Right cardiac atrium (tissue), 5 donors: Measurements from ENCODE around the gene PLEKHH1. TPM values are rescaled to one million over a fixed set of nuclear protein-coding genes. Genes with fewer than 3 reads are reported as not detected.

Source experiments
- ATAC-seq, 2 donors: fragments of 200-7000 bp; cut with Tn5 transposase; one replicate each; pipeline versions ENCODE4 v1.8.0 to v1.9.1; 2020; ENCODE audit warnings: moderate library complexity in 2 of 2, mild to moderate bottlenecking in 1 of 2
- DNase-seq, 3 donors: peaks; one replicate each; pipeline ENCODE4 v3.0.0-alpha.2; 2020
- H3K27ac ChIP-seq: one replicate; pipeline ENCODE4 v1.5.1; 2013; ENCODE audit warnings: mild to moderate bottlenecking, low read length, control low read depth, moderate library complexity
- H3K27me3 ChIP-seq: one replicate; pipeline ENCODE4 v1.6.1; 2013; ENCODE audit not compliant: control insufficient read depth, insufficient read depth
- H3K4me1 ChIP-seq: one replicate; pipeline ENCODE4 v1.6.1; 2013; ENCODE audit warnings: low read length; ENCODE audit not compliant: control insufficient read depth, insufficient read depth
- H3K4me3 ChIP-seq: one replicate; pipeline ENCODE4 v1.5.1; 2013; ENCODE audit warnings: low read length, control low read depth
- H3K9me3 ChIP-seq: one replicate; pipeline ENCODE4 v1.6.1; 2013; ENCODE audit warnings: low read length; ENCODE audit not compliant: control insufficient read depth
- WGBS: extraction: QIAGEN DNeasy Blood & Tissue Kit; methylation state at CpG from one replicate; pipeline ENCODE4 v1.1.7; 2013; 5-methylcytosine and 5-hydroxymethylcytosine counted together
- intact Hi-C, 4 donors: fragments of 100-400 bp; cut with DNase I; formaldehyde crosslinking; loops; one replicate each; pipeline versions ENCODE4 v1.11.0 to v1.14.0; 2022 to 2023
- polyA plus RNA-seq: library from polyadenylated mRNA; stranded (reverse); fragments of 200-250 nt; gene quantifications from one replicate; pipeline ENCODE4 v1.2.3, GENCODE V29; 2013
- total RNA-seq, 4 donors: library from RNA; stranded (reverse); fragmentation: NEBNext Ultra II Directional; extraction: Animal tissue kit (Norgen Biotek cat#: 25700); gene quantifications; one replicate each; pipeline ENCODE4 v1.2.1, GENCODE V29; 2021
- donor health status: healthy with polysubstance abuse.
- donor health status: DM: no; HTN: yes; CAD: no.
- donor health status: DM: no; HTN: no; CAD: no.
- donor health status: DM: no; HTN: yes; CAD: no; lungs with severe emphysema.
- donor health status: DM: yes; HTN: yes; CAD: no.

The PLEKHH1 gene
- total and polyA plus RNA-seq, 5 donors = 2.5 to 6.5 (median 4.0) TPM

DNA sequence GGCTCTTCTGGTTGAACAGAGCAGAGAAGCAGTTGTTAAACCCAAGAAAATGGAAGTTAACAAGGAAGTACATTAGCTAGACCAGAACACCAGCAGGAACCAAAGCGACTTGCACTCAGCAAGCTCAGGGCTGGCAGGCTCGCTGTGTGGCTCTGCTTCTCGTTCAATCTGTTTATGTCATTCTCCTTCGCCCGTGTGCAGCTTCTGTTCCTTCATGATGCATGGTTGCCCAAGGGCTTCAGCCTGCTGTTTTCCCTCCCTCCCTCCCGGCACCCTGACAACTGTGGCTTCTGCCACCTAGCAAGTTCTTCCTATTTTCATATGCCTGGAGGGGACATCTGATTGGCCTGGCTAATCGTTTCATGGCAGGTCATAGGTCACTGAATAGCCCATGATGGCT is 41.7 kb downstream of the PLEKHH1 start:
- DNase-seq (no peak), ATAC-seq (no peak)
- Histone ChIP-seq H3K4me1 (no peaks in the 10 kb centered on the region), H3K27ac (no peak overlapping the region), H3K4me3 (no peak overlapping the region), H3K9me3 (no peaks in the 10 kb centered on the region), H3K27me3 (no peaks in the 10 kb centered on the region)
- intact Hi-C loops = loop anchor here in 2 of 4 donors (5.0 to 10.0 kb wide), 2 partner anchors 50 to 143 kb away; no protein-coding TSS in a partner anchor
- WGBS = 86% methylated on average over 7 of the region's 7 CpGs

GRCh38 chr14:67575684-67576083 is 42.6 kb downstream of the PLEKHH1 start:
- intact Hi-C loops = loop anchor here in 1 of 4 donors (10.0 kb wide), 1 partner anchor 51 kb away; no protein-coding TSS in a partner anchor

GRCh38 chr14:67576216-67576955 is 43.3 kb downstream of the PLEKHH1 start:
- Histone ChIP-seq H3K4me3 (no peak overlapping the region), H3K9me3 (no peaks in the 10 kb centered on the region), H3K27me3 (no peaks in the 10 kb centered on the region), H3K27ac (no peak overlapping the region), H3K4me1 (no peaks in the 10 kb centered on the region)
- intact Hi-C loops = loop anchor here in 1 of 4 donors (10.0 kb wide), 1 partner anchor 52 kb away; no protein-coding TSS in a partner anchor
- 89% methylated on average over 7 of the region's 7 CpGs for WGBS
- DNase-seq (no peak), ATAC-seq (no peak)

More at GRCh38 chr14:67575684-67576083, 42.6 kb downstream of the PLEKHH1 start:
- Histone ChIP-seq H3K4me3 (no peak overlapping the region), H3K9me3 (no peaks in the 10 kb centered on the region), H3K4me1 (no peaks in the 10 kb centered on the region), H3K27me3 (no peaks in the 10 kb centered on the region), H3K27ac (no peak overlapping the region)
- DNase-seq = no peak
- ATAC-seq = no peak
- 72% methylated on average over 9 of the region's 9 CpGs for WGBS

DNA sequence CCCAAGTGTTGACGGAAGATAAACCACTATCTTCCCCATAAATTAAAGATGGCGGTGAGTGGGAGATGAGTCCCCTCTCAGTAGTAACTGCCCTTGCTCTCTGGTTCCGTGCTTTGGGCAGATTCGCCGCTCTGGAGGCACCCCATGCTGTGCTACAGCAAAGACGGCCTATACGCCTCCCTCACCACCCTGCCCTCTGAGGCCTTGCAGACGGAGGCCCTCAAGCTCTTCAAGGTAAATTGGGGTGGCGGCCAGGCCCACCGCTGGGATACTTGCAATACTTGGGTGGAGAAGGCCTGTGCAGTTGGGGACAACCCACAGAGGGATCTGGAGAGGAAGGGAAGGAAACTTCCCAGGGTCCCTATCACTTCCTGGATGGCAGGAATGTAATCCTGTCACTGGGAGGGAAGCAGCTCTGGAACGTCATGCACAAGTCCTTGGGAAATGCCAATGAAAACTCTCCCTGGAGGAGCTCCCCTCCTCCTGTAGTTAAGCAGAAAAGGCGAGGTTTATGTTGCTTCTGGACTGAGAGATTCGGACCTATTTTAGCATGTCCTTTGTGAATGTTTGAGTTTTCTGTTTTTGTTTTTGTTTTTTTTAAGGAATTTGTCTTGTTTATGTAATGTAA is 44.2 kb downstream of the PLEKHH1 start:
- 79% methylated on average over 13 of the region's 13 CpGs for WGBS
- intact Hi-C loops = loop anchor here in 1 of 4 donors (10.0 kb wide), 1 partner anchor 52 kb away; no protein-coding TSS in a partner anchor
- ATAC-seq = no peak
- H3K4me3 ChIP-seq = no peak overlapping the region
- H3K4me1 ChIP-seq = no peaks in the 10 kb centered on the region
- DNase-seq = no peak
- H3K9me3 ChIP-seq = no peaks in the 10 kb centered on the region
- no peak overlapping the region for H3K27ac ChIP-seq
- no peaks in the 10 kb centered on the region for H3K27me3 ChIP-seq

GRCh38 chr14:67577909-67578749 is 45.0 kb downstream of the PLEKHH1 start:
- DNase-seq (no peak), ATAC-seq (no peak)
- Histone ChIP-seq H3K4me1 (no peaks in the 10 kb centered on the region), H3K27me3 (no peaks in the 10 kb centered on the region), H3K27ac (no peak overlapping the region), H3K4me3 (no peak overlapping the region), H3K9me3 (no peaks in the 10 kb centered on the region)
- WGBS = 77% methylated on average over 16 of the region's 16 CpGs
- intact Hi-C loops = loop anchor here in 1 of 4 donors (10.0 kb wide), 1 partner anchor 53 kb away; no protein-coding TSS in a partner anchor

GRCh38 chr14:67579040-67579439 is 46.0 kb downstream of the PLEKHH1 start:
- Histone ChIP-seq H3K9me3 (no peaks in the 10 kb centered on the region), H3K27ac (no peak overlapping the region), H3K4me1 (no peaks in the 10 kb centered on the region), H3K4me3 (no peak overlapping the region), H3K27me3 (no peaks in the 10 kb centered on the region)
- intact Hi-C loops = loop anchor here in 1 of 4 donors (10.0 kb wide), 1 partner anchor 54 kb away; no protein-coding TSS in a partner anchor
- no peak for ATAC-seq
- WGBS = 78% methylated on average over 15 of the region's 15 CpGs
- DNase-seq = no peak

DNA sequence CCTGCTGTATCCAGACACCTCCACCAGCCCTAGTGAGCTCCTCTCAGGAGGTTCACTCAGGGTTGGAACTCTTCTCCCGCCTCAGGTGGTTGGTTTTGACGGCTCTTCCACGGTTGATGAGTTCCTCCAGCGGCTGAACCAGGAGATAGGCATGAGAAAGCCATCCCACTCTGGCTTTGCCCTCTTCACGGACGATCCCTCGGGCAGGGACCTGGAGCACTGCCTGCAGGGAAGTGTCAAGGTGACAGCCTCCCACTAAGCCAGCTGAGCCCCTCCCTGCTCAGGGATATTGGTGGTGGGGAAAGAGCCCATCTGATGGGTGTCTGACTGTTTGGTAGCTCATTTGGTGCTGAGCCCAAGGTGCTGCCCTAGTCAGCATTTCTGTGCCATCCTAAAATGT is 46.5 kb downstream of the PLEKHH1 start:
- intact Hi-C loops = loop anchor here in 3 of 4 donors (10.0 kb wide), 2 partner anchors 55 to 125 kb away; partner anchors contain the start of gene RDH12 (in 3 of the 3)
- no peaks in the 10 kb centered on the region for H3K4me1 ChIP-seq
- H3K9me3 ChIP-seq = no peaks in the 10 kb centered on the region
- H3K27me3 ChIP-seq = no peaks in the 10 kb centered on the region
- WGBS = 86% methylated on average over 7 of the region's 7 CpGs
- H3K27ac ChIP-seq = no peak overlapping the region
- no peak for DNase-seq
- no peak for ATAC-seq
- no peak overlapping the region for H3K4me3 ChIP-seq

- no peak overlapping the region for H3K27ac ChIP-seq
- H3K9me3 ChIP-seq = no peaks in the 10 kb centered on the region
- DNase-seq (no peak), ATAC-seq (no peak)
- H3K4me1 ChIP-seq = no peaks in the 10 kb centered on the region
- H3K4me3 ChIP-seq = no peak overlapping the region
- no peaks in the 10 kb centered on the region for H3K27me3 ChIP-seq
- intact Hi-C loops = loop anchor here in 3 of 4 donors (10.0 kb wide), 1 partner anchor 124 kb away; the partner anchor contains the start of gene RDH12 (in 3 of the 3)
- WGBS = 80% methylated on average over 11 of the region's 11 CpGs
Observed at GRCh38 chr14:67580336-67581171, 47.5 kb downstream of the PLEKHH1 start.

- Histone ChIP-seq H3K27me3 (no peaks in the 10 kb centered on the region), H3K9me3 (no peaks in the 10 kb centered on the region), H3K4me1 (no peaks in the 10 kb centered on the region), H3K27ac (no peak overlapping the region), H3K4me3 (no peak overlapping the region)
- 85% methylated on average over 1 of the region's 1 CpG for WGBS
- DNase-seq (no peak), ATAC-seq (no peak)
- intact Hi-C loops = loop anchor here in 3 of 4 donors (10.0 kb wide), 1 partner anchor 123 kb away; the partner anchor contains the start of gene RDH12 (in 3 of the 3)
Observed at GRCh38 chr14:67581643-67582042, 48.6 kb downstream of the PLEKHH1 start.

DNA sequence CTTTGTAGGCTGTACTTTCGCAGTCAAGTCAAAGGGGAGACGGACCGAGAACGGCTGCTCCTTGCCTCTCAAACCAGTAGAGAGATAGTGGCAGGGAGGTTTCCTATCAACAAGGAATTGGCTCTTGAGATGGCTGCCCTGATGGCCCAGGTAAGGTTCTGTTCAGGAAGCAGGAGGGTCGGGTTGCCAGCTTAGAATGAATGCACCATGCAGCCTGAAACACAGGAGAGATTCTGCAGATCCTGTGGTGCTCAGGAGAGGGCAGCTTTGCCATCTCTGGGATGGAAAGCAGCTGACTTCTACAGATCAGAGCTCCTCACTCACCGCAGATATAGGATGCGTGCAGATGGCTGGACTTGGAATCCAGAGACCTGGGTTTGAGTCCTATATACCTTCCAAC is 49.0 kb downstream of the PLEKHH1 start:
- intact Hi-C loops = loop anchor here in 3 of 4 donors (10.0 kb wide), 1 partner anchor 123 kb away; the partner anchor contains the start of gene RDH12 (in 3 of the 3)
- no peak overlapping the region for H3K4me3 ChIP-seq
- H3K9me3 ChIP-seq = no peaks in the 10 kb centered on the region
- H3K27ac ChIP-seq = no peak overlapping the region
- no peak for ATAC-seq
- 81% methylated on average over 7 of the region's 7 CpGs for WGBS
- no peak for DNase-seq
- no peaks in the 10 kb centered on the region for H3K4me1 ChIP-seq
- H3K27me3 ChIP-seq = no peaks in the 10 kb centered on the region
